ENCODE results near the gene RHD. TPM values are rescaled to one million over a fixed set of nuclear protein-coding genes. Genes with fewer than 3 reads are reported as not detected.

RHD gene
- total and polyA plus RNA-seq, 10 of the 15 experiments (the other 5 are each of a cell fraction or from before 2014, with no cell fraction given): 0.02 to 0.34 (median 0.18) TPM; not detected in 6

GRCh38 chr1:25247024-25247828 lies 25.1 kb upstream of the RHD start, which contains the start of gene RSRP1 (continued):
- TF ChIP-seq, protein P1, sequence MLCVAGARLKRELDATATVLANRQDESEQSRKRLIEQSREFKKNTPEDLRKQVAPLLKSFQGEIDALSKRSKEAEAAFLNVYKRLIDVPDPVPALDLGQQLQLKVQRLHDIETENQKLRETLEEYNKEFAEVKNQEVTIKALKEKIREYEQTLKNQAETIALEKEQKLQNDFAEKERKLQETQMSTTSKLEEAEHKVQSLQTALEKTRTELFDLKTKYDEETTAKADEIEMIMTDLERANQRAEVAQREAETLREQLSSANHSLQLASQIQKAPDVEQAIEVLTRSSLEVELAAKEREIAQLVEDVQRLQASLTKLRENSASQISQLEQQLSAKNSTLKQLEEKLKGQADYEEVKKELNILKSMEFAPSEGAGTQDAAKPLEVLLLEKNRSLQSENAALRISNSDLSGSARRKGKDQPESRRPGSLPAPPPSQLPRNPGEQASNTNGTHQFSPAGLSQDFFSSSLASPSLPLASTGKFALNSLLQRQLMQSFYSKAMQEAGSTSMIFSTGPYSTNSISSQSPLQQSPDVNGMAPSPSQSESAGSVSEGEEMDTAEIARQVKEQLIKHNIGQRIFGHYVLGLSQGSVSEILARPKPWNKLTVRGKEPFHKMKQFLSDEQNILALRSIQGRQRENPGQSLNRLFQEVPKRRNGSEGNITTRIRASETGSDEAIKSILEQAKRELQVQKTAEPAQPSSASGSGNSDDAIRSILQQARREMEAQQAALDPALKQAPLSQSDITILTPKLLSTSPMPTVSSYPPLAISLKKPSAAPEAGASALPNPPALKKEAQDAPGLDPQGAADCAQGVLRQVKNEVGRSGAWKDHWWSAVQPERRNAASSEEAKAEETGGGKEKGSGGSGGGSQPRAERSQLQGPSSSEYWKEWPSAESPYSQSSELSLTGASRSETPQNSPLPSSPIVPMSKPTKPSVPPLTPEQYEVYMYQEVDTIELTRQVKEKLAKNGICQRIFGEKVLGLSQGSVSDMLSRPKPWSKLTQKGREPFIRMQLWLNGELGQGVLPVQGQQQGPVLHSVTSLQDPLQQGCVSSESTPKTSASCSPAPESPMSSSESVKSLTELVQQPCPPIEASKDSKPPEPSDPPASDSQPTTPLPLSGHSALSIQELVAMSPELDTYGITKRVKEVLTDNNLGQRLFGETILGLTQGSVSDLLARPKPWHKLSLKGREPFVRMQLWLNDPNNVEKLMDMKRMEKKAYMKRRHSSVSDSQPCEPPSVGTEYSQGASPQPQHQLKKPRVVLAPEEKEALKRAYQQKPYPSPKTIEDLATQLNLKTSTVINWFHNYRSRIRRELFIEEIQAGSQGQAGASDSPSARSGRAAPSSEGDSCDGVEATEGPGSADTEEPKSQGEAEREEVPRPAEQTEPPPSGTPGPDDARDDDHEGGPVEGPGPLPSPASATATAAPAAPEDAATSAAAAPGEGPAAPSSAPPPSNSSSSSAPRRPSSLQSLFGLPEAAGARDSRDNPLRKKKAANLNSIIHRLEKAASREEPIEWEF (IDR thresholded peaks at IDR 0.05; ENCODE audit: insufficient replicate concordance, low read depth, low read length): peak; percentile 27
- TF ChIP-seq POLR2AphosphoS5 (IDR thresholded peaks at IDR 0.05; ENCODE audit: low read length) (peak; percentile 100), HDAC6 (IDR thresholded peaks at IDR 0.05; ENCODE audit: unreplicated experiment) (peak; percentile 96), ZBTB4 (CRISPR knock-in tag; IDR thresholded peaks at IDR 0.05) (no peak), NFYA (IDR thresholded peaks at IDR 0.05; ENCODE audit: borderline replicate concordance, low read depth, low read length) (no peak), ZSCAN29 (IDR thresholded peaks at IDR 0.05) (no peak), NFYB (IDR thresholded peaks at IDR 0.05; ENCODE audit: insufficient read depth, low read depth, low read length) (no peak; the same call in 1 of the 2 replicates), ATF7 (IDR thresholded peaks at IDR 0.05; ENCODE audit: low read depth) (peak; percentile 65), HCFC1 (IDR thresholded peaks at IDR 0.05; ENCODE audit: low read length) (peak; percentile 46), SREBF2 (IDR thresholded peaks at IDR 0.05; ENCODE audit: low read length) (no peak), BMI1 (IDR thresholded peaks at IDR 0.05; ENCODE audit: borderline replicate concordance) (peak; percentile 45; the same call in 1 of the 2 replicates), POU2F2 (IDR thresholded peaks at IDR 0.05; ENCODE audit: borderline replicate concordance, low read depth, low read length) (peak; percentile 98), BHLHE40 (IDR thresholded peaks at IDR 0.05; ENCODE audit: borderline replicate concordance in 1 of 2, low read depth in 2 of 2, low read length in 1 of 2) (peak; percentile 66 to 87; a peak in 3 of 4 replicates), NBN (IDR thresholded peaks at IDR 0.05) (peak; percentile 99), CREB1 (IDR thresholded peaks at IDR 0.05; ENCODE audit: low read depth) (peak; percentile 89), ZNF207 (IDR thresholded peaks at IDR 0.05; ENCODE audit: borderline replicate concordance) (peak; percentile 97)
- TF ChIP-seq, protein P2, sequence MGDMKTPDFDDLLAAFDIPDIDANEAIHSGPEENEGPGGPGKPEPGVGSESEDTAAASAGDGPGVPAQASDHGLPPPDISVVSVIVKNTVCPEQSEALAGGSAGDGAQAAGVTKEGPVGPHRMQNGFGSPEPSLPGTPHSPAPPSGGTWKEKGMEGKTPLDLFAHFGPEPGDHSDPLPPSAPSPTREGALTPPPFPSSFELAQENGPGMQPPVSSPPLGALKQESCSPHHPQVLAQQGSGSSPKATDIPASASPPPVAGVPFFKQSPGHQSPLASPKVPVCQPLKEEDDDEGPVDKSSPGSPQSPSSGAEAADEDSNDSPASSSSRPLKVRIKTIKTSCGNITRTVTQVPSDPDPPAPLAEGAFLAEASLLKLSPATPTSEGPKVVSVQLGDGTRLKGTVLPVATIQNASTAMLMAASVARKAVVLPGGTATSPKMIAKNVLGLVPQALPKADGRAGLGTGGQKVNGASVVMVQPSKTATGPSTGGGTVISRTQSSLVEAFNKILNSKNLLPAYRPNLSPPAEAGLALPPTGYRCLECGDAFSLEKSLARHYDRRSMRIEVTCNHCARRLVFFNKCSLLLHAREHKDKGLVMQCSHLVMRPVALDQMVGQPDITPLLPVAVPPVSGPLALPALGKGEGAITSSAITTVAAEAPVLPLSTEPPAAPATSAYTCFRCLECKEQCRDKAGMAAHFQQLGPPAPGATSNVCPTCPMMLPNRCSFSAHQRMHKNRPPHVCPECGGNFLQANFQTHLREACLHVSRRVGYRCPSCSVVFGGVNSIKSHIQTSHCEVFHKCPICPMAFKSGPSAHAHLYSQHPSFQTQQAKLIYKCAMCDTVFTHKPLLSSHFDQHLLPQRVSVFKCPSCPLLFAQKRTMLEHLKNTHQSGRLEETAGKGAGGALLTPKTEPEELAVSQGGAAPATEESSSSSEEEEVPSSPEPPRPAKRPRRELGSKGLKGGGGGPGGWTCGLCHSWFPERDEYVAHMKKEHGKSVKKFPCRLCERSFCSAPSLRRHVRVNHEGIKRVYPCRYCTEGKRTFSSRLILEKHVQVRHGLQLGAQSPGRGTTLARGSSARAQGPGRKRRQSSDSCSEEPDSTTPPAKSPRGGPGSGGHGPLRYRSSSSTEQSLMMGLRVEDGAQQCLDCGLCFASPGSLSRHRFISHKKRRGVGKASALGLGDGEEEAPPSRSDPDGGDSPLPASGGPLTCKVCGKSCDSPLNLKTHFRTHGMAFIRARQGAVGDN (IDR thresholded peaks at IDR 0.05): peak; percentile 96
